KMS-11 (cell line): ENCODE data around the gene PARD3B.

ENCODE experiments used
- H2AFZ ChIP-seq: fragments of 200-600 bp; sonication (generic); 2 replicates; pipeline ENCODE4 v1.6.1; 2016; ENCODE audit warnings: antibody characterized with exemption, mixed run types, low read depth
- H3K27ac ChIP-seq: fragments of 200-600 bp; sonication (generic); 2 replicates; pipeline ENCODE4 v1.6.1; 2016; ENCODE audit warnings: mild to moderate bottlenecking, mixed run types
- H3K27me3 ChIP-seq: fragments of 200-600 bp; sonication (generic); 2 replicates; pipeline ENCODE4 v1.6.1; 2017; ENCODE audit warnings: mild to moderate bottlenecking, low read depth, mixed run types, moderate library complexity; ENCODE audit not compliant: insufficient read depth
- H3K36me3 ChIP-seq: fragments of 200-600 bp; sonication (generic); 2 replicates; pipeline ENCODE4 v1.6.1; 2017; ENCODE audit warnings: mild to moderate bottlenecking, mixed run types; ENCODE audit not compliant: insufficient read depth
- H3K4me1 ChIP-seq: fragments of 200-600 bp; sonication (generic); 2 replicates; pipeline ENCODE4 v1.6.1; 2016; ENCODE audit warnings: mild to moderate bottlenecking, low read depth, mixed run types; ENCODE audit not compliant: poor library complexity, severe bottlenecking
- H3K4me2 ChIP-seq: fragments of 200-600 bp; sonication (generic); 2 replicates; pipeline ENCODE4 v1.7.0; 2016; ENCODE audit warnings: mild to moderate bottlenecking, mixed run types
- H3K4me3 ChIP-seq: fragments of 200-600 bp; sonication (generic); IDR thresholded peaks from 2 replicates; pipeline ENCODE4 v1.6.1; 2017; ENCODE audit warnings: low read depth, low read length, mixed read lengths; ENCODE audit not compliant: insufficient read depth
- H3K79me2 ChIP-seq: fragments of 200-600 bp; sonication (generic); 2 replicates; pipeline ENCODE4 v1.6.1; 2016; ENCODE audit warnings: low read depth, mixed run types; ENCODE audit not compliant: insufficient read depth
- H3K9ac ChIP-seq: fragments of 200-600 bp; sonication (generic); 2 replicates; pipeline ENCODE4 v1.6.1; 2016; ENCODE audit warnings: mild to moderate bottlenecking, mixed run types
- H4K20me1 ChIP-seq: fragments of 200-600 bp; sonication (generic); 2 replicates; pipeline ENCODE4 v1.6.1; 2016; ENCODE audit warnings: mild to moderate bottlenecking, mixed run types; ENCODE audit not compliant: insufficient read depth
- TF ChIP-seq, protein P1 (sequence below): fragments of 200-600 bp; sonication (generic); conservative IDR thresholded peaks from 2 replicates; pipeline ENCODE4 v1.6.1; 2017; ENCODE audit warnings: low read depth, mild to moderate bottlenecking, antibody characterized with exemption, low read length, moderate library complexity, mixed read lengths

The PARD3B gene

GRCh38 chr2:204958371-204958770, 413.1 kb downstream of the PARD3B start:
- no peaks in the 10 kb centered on the region for H3K36me3 ChIP-seq
- H3K9ac ChIP-seq = no peak overlapping the region
- H3K4me3 ChIP-seq = no peak overlapping the region
- H2AFZ ChIP-seq = no peak overlapping the region
- H3K27me3 ChIP-seq = no peaks in the 10 kb centered on the region
- no peaks in the 10 kb centered on the region for H3K79me2 ChIP-seq
- TF ChIP-seq, protein P1, sequence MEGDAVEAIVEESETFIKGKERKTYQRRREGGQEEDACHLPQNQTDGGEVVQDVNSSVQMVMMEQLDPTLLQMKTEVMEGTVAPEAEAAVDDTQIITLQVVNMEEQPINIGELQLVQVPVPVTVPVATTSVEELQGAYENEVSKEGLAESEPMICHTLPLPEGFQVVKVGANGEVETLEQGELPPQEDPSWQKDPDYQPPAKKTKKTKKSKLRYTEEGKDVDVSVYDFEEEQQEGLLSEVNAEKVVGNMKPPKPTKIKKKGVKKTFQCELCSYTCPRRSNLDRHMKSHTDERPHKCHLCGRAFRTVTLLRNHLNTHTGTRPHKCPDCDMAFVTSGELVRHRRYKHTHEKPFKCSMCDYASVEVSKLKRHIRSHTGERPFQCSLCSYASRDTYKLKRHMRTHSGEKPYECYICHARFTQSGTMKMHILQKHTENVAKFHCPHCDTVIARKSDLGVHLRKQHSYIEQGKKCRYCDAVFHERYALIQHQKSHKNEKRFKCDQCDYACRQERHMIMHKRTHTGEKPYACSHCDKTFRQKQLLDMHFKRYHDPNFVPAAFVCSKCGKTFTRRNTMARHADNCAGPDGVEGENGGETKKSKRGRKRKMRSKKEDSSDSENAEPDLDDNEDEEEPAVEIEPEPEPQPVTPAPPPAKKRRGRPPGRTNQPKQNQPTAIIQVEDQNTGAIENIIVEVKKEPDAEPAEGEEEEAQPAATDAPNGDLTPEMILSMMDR = no peak
- H4K20me1 ChIP-seq = no peaks in the 10 kb centered on the region
- no peak overlapping the region for H3K4me2 ChIP-seq
- no peaks in the 10 kb centered on the region for H3K4me1 ChIP-seq
- no peak overlapping the region for H3K27ac ChIP-seq

- TF ChIP-seq, protein P1 = no peak
- H3K27me3 ChIP-seq = no peaks in the 10 kb centered on the region
- no peaks in the 10 kb centered on the region for H3K79me2 ChIP-seq
- no peaks in the 10 kb centered on the region for H3K4me1 ChIP-seq
- no peaks in the 10 kb centered on the region for H3K36me3 ChIP-seq
- no peaks in the 10 kb centered on the region for H4K20me1 ChIP-seq
- no peak overlapping the region for H3K4me2 ChIP-seq
- H2AFZ ChIP-seq = no peak overlapping the region
- H3K27ac ChIP-seq = no peak overlapping the region
- no peak overlapping the region for H3K4me3 ChIP-seq
- no peak overlapping the region for H3K9ac ChIP-seq
Measured at GRCh38 chr2:204964414-204964813, 419.1 kb downstream of the PARD3B start.

DNA sequence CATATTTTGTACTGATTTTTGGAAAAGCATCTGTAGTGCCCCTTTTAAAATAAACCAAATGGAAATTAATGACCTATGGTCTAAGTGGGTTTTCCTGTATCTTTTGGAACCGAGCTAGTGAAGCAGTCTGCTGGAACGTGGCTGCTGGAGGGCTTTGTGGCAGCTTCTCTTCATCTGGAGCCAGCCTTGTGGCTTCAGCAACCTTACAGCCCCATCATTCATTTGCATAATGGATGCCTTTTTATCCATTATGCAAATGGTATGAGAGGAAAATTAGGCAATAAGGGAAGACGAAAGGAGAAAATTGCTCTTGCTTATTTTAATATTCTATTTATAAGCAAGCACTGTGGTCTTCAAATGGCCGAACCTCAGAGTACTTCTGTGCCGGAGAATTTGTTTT, 421.0 kb downstream of the PARD3B start:
- Histone ChIP-seq H3K27me3 (no peaks in the 10 kb centered on the region), H4K20me1 (no peaks in the 10 kb centered on the region), H2AFZ (no peak overlapping the region), H3K4me3 (no peak overlapping the region), H3K27ac (no peak overlapping the region), H3K36me3 (no peaks in the 10 kb centered on the region), H3K4me1 (no peaks in the 10 kb centered on the region), H3K9ac (no peak overlapping the region), H3K4me2 (no peak overlapping the region), H3K79me2 (no peaks in the 10 kb centered on the region)
- TF ChIP-seq, protein P1 = no peak

DNA sequence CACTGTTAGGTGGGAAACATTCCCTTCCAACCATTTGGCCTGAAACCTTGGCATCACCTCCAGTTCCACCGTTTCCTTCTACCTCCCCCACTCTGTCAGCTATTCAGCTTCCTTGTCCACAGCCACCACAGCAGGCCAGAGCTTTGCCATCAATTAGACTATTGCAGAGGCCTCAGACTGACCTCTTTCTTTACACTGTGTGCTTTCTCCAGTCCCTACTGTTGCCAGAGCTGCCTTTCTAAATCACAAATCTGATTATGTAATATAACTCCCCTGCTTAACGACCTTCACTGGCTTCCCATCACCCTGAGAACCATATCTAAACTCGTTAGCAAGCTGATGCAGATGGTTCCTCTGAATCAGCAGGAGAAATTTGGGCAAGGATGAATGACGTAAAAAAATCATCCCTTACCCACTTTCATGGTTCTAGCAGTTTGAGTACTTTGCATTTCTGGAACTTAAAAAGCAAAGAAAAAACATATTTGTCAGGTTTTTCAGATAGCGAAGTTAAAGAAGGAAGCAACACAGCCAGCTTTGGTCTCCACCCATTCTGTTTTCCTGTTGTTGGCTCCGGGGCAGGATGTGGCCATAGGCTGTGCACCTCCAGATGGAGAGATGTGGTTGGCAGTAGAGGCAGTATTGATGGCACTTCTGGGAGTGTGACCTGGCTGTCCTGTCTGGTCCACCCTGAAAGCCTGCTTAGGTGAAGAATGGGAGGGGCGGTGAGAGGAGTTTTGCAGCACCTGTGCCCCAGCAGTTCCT, 422.1 kb downstream of the PARD3B start:
- Histone ChIP-seq H3K27me3 (no peaks in the 10 kb centered on the region), H4K20me1 (no peaks in the 10 kb centered on the region), H3K27ac (no peak overlapping the region), H3K4me2 (no peak overlapping the region), H3K4me3 (no peak overlapping the region), H3K36me3 (no peaks in the 10 kb centered on the region), H3K79me2 (no peaks in the 10 kb centered on the region), H2AFZ (no peak overlapping the region), H3K9ac (no peak overlapping the region), H3K4me1 (no peaks in the 10 kb centered on the region)
- TF ChIP-seq, protein P1 = no peak
